Measurements from ENCODE around the gene ZNF384. TPM values are rescaled to one million over a fixed set of nuclear protein-coding genes. Genes with fewer than 3 reads are reported as not detected.

ZNF384 gene
- total RNA-seq, 2 experiments from 2014 or later: 60.6 to 61.8 TPM

- peaks cover 13% of the 10 kb centered on the region for H3K36me3 Mint-ChIP-seq
- H3K4me3 Mint-ChIP-seq: no peak overlapping the region
- no peaks in the 10 kb centered on the region for H3K9me3 Mint-ChIP-seq
- no peaks in the 10 kb centered on the region for H3K27me3 Mint-ChIP-seq
- no peak overlapping the region for H3K27ac Mint-ChIP-seq
- DNase-seq: no peak
- peaks cover 25% of the 10 kb centered on the region for H3K4me1 Mint-ChIP-seq
Observed at GRCh38 chr12:6691473-6691872, 2.3 kb upstream of the ZNF384 start.

DNA sequence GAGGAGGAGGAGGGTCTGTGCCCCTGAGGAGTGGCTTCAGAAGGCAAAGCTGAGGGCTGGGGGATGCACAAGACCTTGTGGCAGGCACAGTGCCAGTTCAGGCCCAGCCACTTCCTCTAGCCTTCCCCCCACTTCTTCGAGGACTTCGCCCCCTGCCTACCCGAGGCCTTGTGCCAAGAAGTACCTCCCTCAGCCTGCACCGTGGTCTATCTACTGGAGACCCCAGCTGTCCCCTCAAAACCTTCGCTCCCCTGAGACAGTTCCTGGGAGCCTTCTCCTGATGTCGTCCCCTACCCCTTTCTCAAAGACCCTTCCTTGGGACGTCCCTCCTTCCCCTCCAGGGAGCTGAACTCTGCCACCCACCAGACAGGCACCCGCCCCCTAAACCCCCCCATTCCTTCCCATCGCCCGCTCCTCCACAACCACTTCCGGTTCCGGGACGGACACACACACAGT lies 604 bp downstream of the ZNF384 start:
- Mint-ChIP-seq H3K4me1 (peaks cover 38% of the 10 kb centered on the region), H3K36me3 (peaks cover 28% of the 10 kb centered on the region), H3K27me3 (no peaks in the 10 kb centered on the region), H3K27ac (peak overlapping the region; percentile 95), H3K4me3 (peak overlapping the region; percentile 98), H3K9me3 (no peaks in the 10 kb centered on the region)
- DNase-seq: peak; percentile 44

GRCh38 chr12:6685814-6686213 lies 3.4 kb downstream of the ZNF384 start:
- H3K27me3 Mint-ChIP-seq: no peaks in the 10 kb centered on the region
- peak overlapping the region; percentile 10 for H3K27ac Mint-ChIP-seq
- no peaks in the 10 kb centered on the region for H3K9me3 Mint-ChIP-seq
- H3K36me3 Mint-ChIP-seq: peaks cover 34% of the 10 kb centered on the region
- no peak for DNase-seq
- H3K4me3 Mint-ChIP-seq: peak overlapping the region; percentile 98
- peaks cover 42% of the 10 kb centered on the region for H3K4me1 Mint-ChIP-seq

- no peaks in the 10 kb centered on the region for H3K9me3 Mint-ChIP-seq
- H3K4me1 Mint-ChIP-seq: peaks cover 40% of the 10 kb centered on the region
- H3K36me3 Mint-ChIP-seq: peaks cover 34% of the 10 kb centered on the region
- H3K4me3 Mint-ChIP-seq: no peak overlapping the region
- peak; percentile 33 for DNase-seq
- peak overlapping the region; percentile 16 for H3K27ac Mint-ChIP-seq
- H3K27me3 Mint-ChIP-seq: no peaks in the 10 kb centered on the region
Observed at GRCh38 chr12:6684609-6685008, 4.6 kb downstream of the ZNF384 start.

- Mint-ChIP-seq H3K4me3 (no peak overlapping the region), H3K4me1 (peaks cover 3% of the 10 kb centered on the region), H3K36me3 (peaks cover 36% of the 10 kb centered on the region), H3K9me3 (no peaks in the 10 kb centered on the region), H3K27me3 (no peaks in the 10 kb centered on the region), H3K27ac (no peak overlapping the region)
- no peak for DNase-seq
Observed at GRCh38 chr12:6676962-6677361, 12.2 kb downstream of the ZNF384 start.

DNA sequence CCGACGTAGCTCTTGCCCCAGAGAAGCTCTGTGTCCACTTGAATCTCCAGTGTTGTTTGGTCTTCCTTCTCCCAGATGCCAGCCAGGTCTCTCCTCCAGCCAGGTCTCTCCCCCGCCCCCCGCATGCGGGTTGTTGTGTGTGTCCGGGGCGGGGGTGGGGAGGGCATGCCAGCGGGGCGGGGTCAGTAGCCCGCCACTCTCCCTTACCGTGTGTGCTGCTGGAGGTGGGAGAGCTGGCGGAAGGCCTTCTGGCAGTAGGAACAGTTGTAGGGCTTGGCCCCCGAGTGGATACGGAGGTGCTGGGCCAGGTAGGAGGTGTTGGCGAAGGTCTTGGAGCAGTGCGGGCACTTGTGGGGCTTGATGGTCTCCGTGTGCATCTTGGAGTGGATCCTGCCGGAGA lies 17.0 kb downstream of the ZNF384 start:
- peaks cover 27% of the 10 kb centered on the region for H3K36me3 Mint-ChIP-seq
- H3K9me3 Mint-ChIP-seq: no peaks in the 10 kb centered on the region
- DNase-seq: no peak
- no peak overlapping the region for H3K4me3 Mint-ChIP-seq
- peak overlapping the region; percentile 25 for H3K27ac Mint-ChIP-seq
- H3K27me3 Mint-ChIP-seq: no peaks in the 10 kb centered on the region
- H3K4me1 Mint-ChIP-seq: no peaks in the 10 kb centered on the region

- H3K9me3 Mint-ChIP-seq: no peaks in the 10 kb centered on the region
- H3K4me3 Mint-ChIP-seq: no peak overlapping the region
- H3K27ac Mint-ChIP-seq: peak overlapping the region; percentile 26
- peaks cover 29% of the 10 kb centered on the region for H3K36me3 Mint-ChIP-seq
- no peak for DNase-seq
- H3K27me3 Mint-ChIP-seq: no peaks in the 10 kb centered on the region
- peaks cover 7% of the 10 kb centered on the region for H3K4me1 Mint-ChIP-seq
Observed at GRCh38 chr12:6667559-6668210, 21.5 kb downstream of the ZNF384 start.

DNA sequence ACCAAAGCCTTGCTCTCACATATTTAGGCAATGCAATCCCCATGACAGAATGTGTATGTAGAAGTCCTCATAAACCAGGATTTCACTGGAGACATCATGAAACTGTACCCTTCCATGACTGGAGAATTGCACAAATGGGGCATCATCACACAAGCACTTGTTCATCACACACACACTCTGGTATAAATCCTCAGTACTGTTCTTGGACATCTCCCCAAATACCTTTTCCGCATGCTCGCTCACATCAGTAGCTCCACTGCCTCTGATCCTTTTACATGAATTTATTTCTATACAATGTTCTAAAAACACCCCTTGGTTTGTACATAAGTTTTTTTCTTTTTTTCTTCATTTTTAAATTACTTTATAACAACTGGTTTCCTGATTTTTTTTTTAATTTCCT lies 23.0 kb downstream of the ZNF384 start:
- Mint-ChIP-seq H3K4me3 (no peak overlapping the region), H3K27me3 (no peaks in the 10 kb centered on the region), H3K4me1 (peaks cover 14% of the 10 kb centered on the region), H3K9me3 (no peaks in the 10 kb centered on the region), H3K36me3 (peaks cover 19% of the 10 kb centered on the region), H3K27ac (no peak overlapping the region)
- DNase-seq: no peak

DNA sequence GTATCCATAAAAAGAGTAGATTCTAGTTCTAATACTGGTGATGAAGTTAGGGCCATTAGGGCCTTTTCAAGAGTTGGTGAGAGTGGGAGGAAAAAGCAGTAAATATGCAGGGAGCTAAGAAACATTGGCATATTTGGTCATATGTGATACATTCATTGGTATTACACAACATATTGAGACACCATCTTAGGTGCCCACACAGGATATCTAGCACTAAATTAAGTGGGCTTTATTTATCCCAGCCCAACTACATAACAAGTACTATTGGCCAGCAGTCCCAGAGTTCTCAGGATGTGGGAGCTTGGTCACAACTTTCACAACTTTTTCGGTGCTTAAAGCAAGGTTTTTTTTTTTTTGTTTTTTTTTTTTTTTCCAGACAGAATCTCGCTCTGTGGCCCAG lies 24.3 kb downstream of the ZNF384 start:
- Mint-ChIP-seq H3K36me3 (peaks cover 18% of the 10 kb centered on the region), H3K4me3 (no peak overlapping the region), H3K9me3 (no peaks in the 10 kb centered on the region), H3K27ac (peak overlapping the region; percentile 40), H3K27me3 (no peaks in the 10 kb centered on the region), H3K4me1 (peaks cover 16% of the 10 kb centered on the region)
- no peak for DNase-seq

GRCh38 chr12:6662906-6663742 lies 26.1 kb downstream of the ZNF384 start, which contains the start of gene ING4:
Gene ING4 (minus strand): TSS chr12:6663119. CDS start chr12:6663101, 18 bp downstream.
- peak within 1 kb of the TSS; percentile 90 for H3K27ac Mint-ChIP-seq
- H3K36me3 Mint-ChIP-seq: peaks cover 17% of the 10 kb centered on the region
- H3K4me1 Mint-ChIP-seq: peaks cover 19% of the 10 kb centered on the region
- H3K27me3 Mint-ChIP-seq: no peaks in the 10 kb centered on the region
- peak; percentile 95 for DNase-seq
- no peaks in the 10 kb centered on the region for H3K9me3 Mint-ChIP-seq
- peak within 1 kb of the TSS; percentile 88 for H3K4me3 Mint-ChIP-seq

- Mint-ChIP-seq H3K36me3 (peaks cover 16% of the 10 kb centered on the region), H3K4me1 (peaks cover 19% of the 10 kb centered on the region), H3K9me3 (no peaks in the 10 kb centered on the region), H3K4me3 (peak overlapping the region; percentile 88), H3K27ac (peak overlapping the region; percentile 90), H3K27me3 (no peaks in the 10 kb centered on the region)
- DNase-seq: no peak
Observed at GRCh38 chr12:6662602-6662905, 26.6 kb downstream of the ZNF384 start.

GRCh38 chr12:6653987-6654386 lies 35.2 kb downstream of the ZNF384 start:
- peak overlapping the region; percentile 20 for H3K27ac Mint-ChIP-seq

GRCh38 chr12:6653342-6653741 lies 35.8 kb downstream of the ZNF384 start:
- peaks cover 8% of the 10 kb centered on the region for H3K36me3 Mint-ChIP-seq
- H3K27me3 Mint-ChIP-seq: no peaks in the 10 kb centered on the region
- H3K27ac Mint-ChIP-seq: no peak overlapping the region
- peaks cover 2% of the 10 kb centered on the region for H3K4me1 Mint-ChIP-seq
- no peaks in the 10 kb centered on the region for H3K9me3 Mint-ChIP-seq
- no peak for DNase-seq
- H3K4me3 Mint-ChIP-seq: no peak overlapping the region

More at GRCh38 chr12:6653987-6654386, 35.2 kb downstream of the ZNF384 start:
- DNase-seq: no peak
- Mint-ChIP-seq H3K4me3 (no peak overlapping the region), H3K4me1 (peaks cover 5% of the 10 kb centered on the region), H3K9me3 (no peaks in the 10 kb centered on the region), H3K36me3 (peaks cover 7% of the 10 kb centered on the region), H3K27me3 (no peaks in the 10 kb centered on the region)

DNA sequence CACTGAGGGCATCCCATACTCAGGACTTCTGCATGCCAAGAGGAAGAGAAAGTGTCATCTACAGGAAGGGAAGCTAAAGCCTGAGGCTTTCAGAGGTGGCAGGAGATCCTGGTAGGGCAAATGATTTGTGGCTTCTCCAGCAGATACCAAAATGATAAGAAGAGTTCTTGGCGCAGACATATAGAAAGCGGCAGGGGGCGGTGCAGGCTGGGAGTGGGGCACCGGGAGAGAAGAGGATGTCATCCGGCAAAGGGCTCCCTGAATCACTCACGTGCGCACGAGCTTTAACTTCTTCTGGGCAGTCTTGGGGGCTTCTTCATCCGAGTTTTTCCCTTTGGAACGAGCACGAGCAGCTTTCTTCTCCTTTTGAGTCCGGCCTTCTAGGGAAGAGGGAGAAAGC lies 36.8 kb downstream of the ZNF384 start:
- Mint-ChIP-seq H3K27me3 (no peaks in the 10 kb centered on the region), H3K9me3 (no peaks in the 10 kb centered on the region), H3K27ac (no peak overlapping the region), H3K4me3 (no peak overlapping the region), H3K36me3 (peaks cover 6% of the 10 kb centered on the region), H3K4me1 (peaks cover 2% of the 10 kb centered on the region)
- DNase-seq: no peak

- H3K4me1 Mint-ChIP-seq: peaks cover 10% of the 10 kb centered on the region
- H3K9me3 Mint-ChIP-seq: peaks cover 1% of the 10 kb centered on the region
- H3K36me3 Mint-ChIP-seq: peaks cover 16% of the 10 kb centered on the region
- H3K27ac Mint-ChIP-seq: no peak overlapping the region
- H3K27me3 Mint-ChIP-seq: no peaks in the 10 kb centered on the region
- no peak overlapping the region for H3K4me3 Mint-ChIP-seq
- DNase-seq: no peak
Observed at GRCh38 chr12:6650832-6651231, 38.3 kb downstream of the ZNF384 start.
